Gastrocnemius medialis (tissue), 4 donors: ENCODE results near the gene COL6A5. TPM values are rescaled to one million over a fixed set of nuclear protein-coding genes. Genes with fewer than 3 reads are reported as not detected.

ENCODE experiments used
- ATAC-seq, 2 donors: fragments of 150-250 bp; one replicate each; pipeline ENCODE4 v1.9.1; 2016
- DNase-seq, 2 donors: peaks; one replicate each; pipeline ENCODE4 v3.0.0-alpha.2; 2019
- H3K27ac ChIP-seq, 4 donors: fragments of 200-600 bp; sonication (generic); 1 replicate in 1 of 4; 2 replicates in 3 of 4; pipeline ENCODE4 v1.5.1; 2016 to 2018; ENCODE audit warnings: mild to moderate bottlenecking in 2 of 4, moderate library complexity in 1 of 4
- H3K27me3 ChIP-seq, 3 donors: fragments of 200-600 bp; sonication (generic) in 2 of 3; 1 replicate in 1 of 3; 2 replicates in 2 of 3; pipeline versions ENCODE4 v1.5.1 to v1.6.0; 2016 to 2019; ENCODE audit warnings: mild to moderate bottlenecking in 1 of 3, moderate library complexity in 1 of 3
- H3K36me3 ChIP-seq, 2 donors: fragments of 200-600 bp; sonication (generic) in 1 of 2; one replicate each; pipeline ENCODE4 v1.5.1; 2017 to 2018
- H3K4me1 ChIP-seq, 2 donors: fragments of 200-600 bp; sonication (generic) in 1 of 2; one replicate each; pipeline ENCODE4 v1.5.1; 2016 to 2017; ENCODE audit warnings: mild to moderate bottlenecking in 2 of 2
- H3K4me3 ChIP-seq, 4 donors: fragments of 200-600 bp; sonication (generic) in 3 of 4; 1 replicate in 1 of 4; 2 replicates in 3 of 4; pipeline ENCODE4 v1.5.1; 2016 to 2019; ENCODE audit warnings: mild to moderate bottlenecking in 2 of 4
- H3K9me3 ChIP-seq, 3 donors: fragments of 200-600 bp; sonication (generic) in 2 of 3; 1 replicate in 1 of 3; 2 replicates in 2 of 3; pipeline ENCODE4 v1.5.1; 2016 to 2019
- POLR2A ChIP-seq, 2 donors: fragments of 450-650 bp; IDR thresholded peaks; one replicate each; pipeline ENCODE4 v1.6.1; 2017; ENCODE audit warnings: antibody characterized with exemption in 2 of 2, mild to moderate bottlenecking in 2 of 2, moderate library complexity in 2 of 2
- in situ Hi-C, 4 donors: fragments of 200-750 bp; cut with MboI; loops; one replicate each; pipeline versions ENCODE4 v1.15.0 to v1.8.0; 2017; ENCODE audit warnings: low sequenced_read_pairs in 4 of 4
- intact Hi-C: fragments of 100-400 bp; cut with DNase I; formaldehyde crosslinking; loops from one replicate; pipeline ENCODE4 v1.15.1; 2023; ENCODE audit warnings: low total_unique reads
- total RNA-seq, 4 donors: library from RNA; depleted of rRNA; stranded (reverse); fragments of >200 nt; gene quantifications; one replicate each; pipeline versions ENCODE4 v1.1.0 to v1.2.3, GENCODE V29; 2016
- TF ChIP-seq, protein P1 (sequence below), 5 experiments: fragments of 450-650 bp in 3 of 5; fragments of 200-600 bp in 2 of 5; sonication (generic) in 2 of 5; IDR thresholded peaks in 4 of 5; conservative IDR thresholded peaks in 1 of 5; 1 replicate in 4 of 5; 2 replicates in 1 of 5; pipeline ENCODE4 v1.5.1; 2016 to 2019; ENCODE audit warnings: antibody characterized with exemption in 5 of 5, mild to moderate bottlenecking in 3 of 5, moderate library complexity in 3 of 5

Gene COL6A5
- total RNA-seq, 4 donors from 2014 or later = not detected

GRCh38 chr3:130470126-130470525 lies 124.7 kb downstream of the COL6A5 start:
- in situ Hi-C loops (no loop called here), intact Hi-C loops (no loop called here)
- no peaks in the 10 kb centered on the region for H3K36me3 ChIP-seq
- no peak for TF ChIP-seq POLR2A (IDR thresholded peaks at IDR 0.05)
- TF ChIP-seq, protein P1, sequence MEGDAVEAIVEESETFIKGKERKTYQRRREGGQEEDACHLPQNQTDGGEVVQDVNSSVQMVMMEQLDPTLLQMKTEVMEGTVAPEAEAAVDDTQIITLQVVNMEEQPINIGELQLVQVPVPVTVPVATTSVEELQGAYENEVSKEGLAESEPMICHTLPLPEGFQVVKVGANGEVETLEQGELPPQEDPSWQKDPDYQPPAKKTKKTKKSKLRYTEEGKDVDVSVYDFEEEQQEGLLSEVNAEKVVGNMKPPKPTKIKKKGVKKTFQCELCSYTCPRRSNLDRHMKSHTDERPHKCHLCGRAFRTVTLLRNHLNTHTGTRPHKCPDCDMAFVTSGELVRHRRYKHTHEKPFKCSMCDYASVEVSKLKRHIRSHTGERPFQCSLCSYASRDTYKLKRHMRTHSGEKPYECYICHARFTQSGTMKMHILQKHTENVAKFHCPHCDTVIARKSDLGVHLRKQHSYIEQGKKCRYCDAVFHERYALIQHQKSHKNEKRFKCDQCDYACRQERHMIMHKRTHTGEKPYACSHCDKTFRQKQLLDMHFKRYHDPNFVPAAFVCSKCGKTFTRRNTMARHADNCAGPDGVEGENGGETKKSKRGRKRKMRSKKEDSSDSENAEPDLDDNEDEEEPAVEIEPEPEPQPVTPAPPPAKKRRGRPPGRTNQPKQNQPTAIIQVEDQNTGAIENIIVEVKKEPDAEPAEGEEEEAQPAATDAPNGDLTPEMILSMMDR (IDR thresholded peaks at IDR 0.05 in 4 of 5, conservative IDR thresholded peaks at IDR 0.05 in 1 of 5) = no peak
- no peaks in the 10 kb centered on the region for H3K9me3 ChIP-seq
- DNase-seq (no peak), ATAC-seq (no peak)
- no peak overlapping the region for H3K4me3 ChIP-seq
- H3K27ac ChIP-seq = no peak overlapping the region
- H3K4me1 ChIP-seq = no peaks in the 10 kb centered on the region
- no peaks in the 10 kb centered on the region for H3K27me3 ChIP-seq

DNA sequence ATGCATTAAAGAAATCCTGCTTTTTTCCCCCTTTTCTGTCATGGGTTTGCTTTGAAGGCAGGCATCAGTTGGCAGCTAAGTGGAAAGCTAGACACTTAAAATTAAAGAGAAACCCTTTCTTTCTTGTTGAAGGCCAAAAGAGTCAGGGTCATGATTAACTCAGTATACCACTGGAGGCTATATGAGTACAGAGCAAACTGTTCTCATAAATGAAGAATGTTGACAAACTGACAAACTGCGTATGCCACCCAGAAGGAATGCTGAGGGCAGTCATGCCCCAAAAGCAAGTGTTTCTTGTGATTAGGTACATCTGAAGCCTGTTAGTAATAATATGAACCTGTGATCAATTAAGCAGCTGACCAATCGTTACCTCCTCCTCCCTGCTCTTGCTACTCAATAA lies 127.9 kb downstream of the COL6A5 start:
- ATAC-seq (no peak), DNase-seq (no peak)
- Histone ChIP-seq H3K27ac (no peak overlapping the region), H3K4me3 (no peak overlapping the region), H3K36me3 (no peaks in the 10 kb centered on the region), H3K9me3 (no peaks in the 10 kb centered on the region), H3K27me3 (no peaks in the 10 kb centered on the region), H3K4me1 (no peaks in the 10 kb centered on the region)
- TF ChIP-seq, protein P1 (IDR thresholded peaks at IDR 0.05 in 4 of 5, conservative IDR thresholded peaks at IDR 0.05 in 1 of 5) = no peak
- TF ChIP-seq POLR2A (IDR thresholded peaks at IDR 0.05) = no peak
- intact Hi-C loops = no loop called here
- in situ Hi-C loops = no loop called here

- no peak overlapping the region for H3K4me3 ChIP-seq
- ATAC-seq (no peak), DNase-seq (no peak)
- no peaks in the 10 kb centered on the region for H3K9me3 ChIP-seq
- in situ Hi-C loops (no loop called here), intact Hi-C loops (no loop called here)
- H3K27me3 ChIP-seq = no peaks in the 10 kb centered on the region
- H3K4me1 ChIP-seq = no peaks in the 10 kb centered on the region
- TF ChIP-seq POLR2A (IDR thresholded peaks at IDR 0.05) = no peak
- H3K36me3 ChIP-seq = no peaks in the 10 kb centered on the region
- no peak overlapping the region for H3K27ac ChIP-seq
These were observed 135.3 kb downstream of the COL6A5 start for GRCh38 chr3:130480736-130481135.

DNA sequence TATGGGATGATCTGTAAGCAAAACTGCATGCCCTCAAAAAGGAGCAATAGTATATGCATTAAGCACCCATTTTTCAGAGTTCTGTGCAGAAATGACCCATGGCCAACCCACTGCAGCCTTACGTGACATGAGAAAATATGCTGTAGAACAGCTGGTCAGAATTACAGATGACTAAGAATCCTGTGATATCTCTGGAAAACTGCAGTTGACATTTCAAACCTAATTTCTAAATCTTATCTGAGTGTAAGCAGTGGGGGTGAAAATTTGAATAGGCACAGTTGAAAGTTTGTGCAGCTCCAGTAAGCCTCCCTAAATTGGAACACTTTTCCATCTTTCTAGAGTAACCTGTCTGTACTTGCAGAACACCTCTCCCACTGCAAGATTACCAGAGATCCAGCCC lies 142.8 kb downstream of the COL6A5 start:
- Histone ChIP-seq H3K27ac (no peak overlapping the region), H3K4me1 (no peaks in the 10 kb centered on the region), H3K9me3 (no peaks in the 10 kb centered on the region), H3K27me3 (no peaks in the 10 kb centered on the region), H3K36me3 (no peaks in the 10 kb centered on the region), H3K4me3 (no peak overlapping the region)
- intact Hi-C loops (no loop called here), in situ Hi-C loops (no loop called here)
- ATAC-seq = no peak
- no peak for DNase-seq
- TF ChIP-seq POLR2A (IDR thresholded peaks at IDR 0.05) = no peak
- TF ChIP-seq, protein P1 (IDR thresholded peaks at IDR 0.05 in 4 of 5, conservative IDR thresholded peaks at IDR 0.05 in 1 of 5) = no peak

GRCh38 chr3:130488769-130489450 lies 143.4 kb downstream of the COL6A5 start:
- Histone ChIP-seq H3K4me1 (no peaks in the 10 kb centered on the region), H3K4me3 (no peak overlapping the region), H3K27ac (no peak overlapping the region), H3K9me3 (no peaks in the 10 kb centered on the region), H3K27me3 (no peaks in the 10 kb centered on the region), H3K36me3 (no peaks in the 10 kb centered on the region)
- intact Hi-C loops (no loop called here), in situ Hi-C loops (no loop called here)
- DNase-seq = no peak
- ATAC-seq = no peak
- TF ChIP-seq POLR2A (IDR thresholded peaks at IDR 0.05) = no peak
- TF ChIP-seq, protein P1 (IDR thresholded peaks at IDR 0.05 in 4 of 5, conservative IDR thresholded peaks at IDR 0.05 in 1 of 5) = no peak
